ENCODE measurements around the gene TSPAN1.

The TSPAN1 gene, protein sequence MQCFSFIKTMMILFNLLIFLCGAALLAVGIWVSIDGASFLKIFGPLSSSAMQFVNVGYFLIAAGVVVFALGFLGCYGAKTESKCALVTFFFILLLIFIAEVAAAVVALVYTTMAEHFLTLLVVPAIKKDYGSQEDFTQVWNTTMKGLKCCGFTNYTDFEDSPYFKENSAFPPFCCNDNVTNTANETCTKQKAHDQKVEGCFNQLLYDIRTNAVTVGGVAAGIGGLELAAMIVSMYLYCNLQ

GRCh38 chr1:46174448-46175231, at the start of gene TSPAN1:
Gene TSPAN1 (plus strand): TSS chr1:46175087. CDS start chr1:46181108, 6,021 bp downstream.
- no peak for DNase-seq

GRCh38 chr1:46128344-46128743, 46.5 kb upstream of the TSPAN1 start:
- no peak for DNase-seq

DNA sequence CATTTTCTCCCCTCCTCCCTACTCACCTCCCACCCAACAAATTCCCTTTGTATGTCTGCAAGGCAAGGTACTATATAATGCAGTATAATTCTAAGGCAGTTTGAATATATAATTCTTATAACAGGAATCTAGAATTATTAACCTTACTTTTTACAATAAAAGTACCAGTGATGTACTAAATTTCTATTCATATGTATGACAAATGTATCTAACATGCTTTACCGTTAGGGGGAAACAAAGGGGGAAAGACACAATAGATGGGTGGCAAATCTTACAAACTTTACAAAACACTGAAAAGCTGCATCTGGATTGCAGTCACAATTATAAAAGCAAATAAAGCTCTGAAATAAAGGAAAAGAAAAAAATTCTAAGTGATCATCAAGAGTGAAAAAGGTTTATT, 44.8 kb upstream of the TSPAN1 start:
- no peak for DNase-seq

GRCh38 chr1:46130606-46131005, 44.3 kb upstream of the TSPAN1 start:
- DNase-seq, result no peak

- no peak for DNase-seq
These were observed 43.8 kb upstream of the TSPAN1 start for GRCh38 chr1:46131093-46131492.

DNA sequence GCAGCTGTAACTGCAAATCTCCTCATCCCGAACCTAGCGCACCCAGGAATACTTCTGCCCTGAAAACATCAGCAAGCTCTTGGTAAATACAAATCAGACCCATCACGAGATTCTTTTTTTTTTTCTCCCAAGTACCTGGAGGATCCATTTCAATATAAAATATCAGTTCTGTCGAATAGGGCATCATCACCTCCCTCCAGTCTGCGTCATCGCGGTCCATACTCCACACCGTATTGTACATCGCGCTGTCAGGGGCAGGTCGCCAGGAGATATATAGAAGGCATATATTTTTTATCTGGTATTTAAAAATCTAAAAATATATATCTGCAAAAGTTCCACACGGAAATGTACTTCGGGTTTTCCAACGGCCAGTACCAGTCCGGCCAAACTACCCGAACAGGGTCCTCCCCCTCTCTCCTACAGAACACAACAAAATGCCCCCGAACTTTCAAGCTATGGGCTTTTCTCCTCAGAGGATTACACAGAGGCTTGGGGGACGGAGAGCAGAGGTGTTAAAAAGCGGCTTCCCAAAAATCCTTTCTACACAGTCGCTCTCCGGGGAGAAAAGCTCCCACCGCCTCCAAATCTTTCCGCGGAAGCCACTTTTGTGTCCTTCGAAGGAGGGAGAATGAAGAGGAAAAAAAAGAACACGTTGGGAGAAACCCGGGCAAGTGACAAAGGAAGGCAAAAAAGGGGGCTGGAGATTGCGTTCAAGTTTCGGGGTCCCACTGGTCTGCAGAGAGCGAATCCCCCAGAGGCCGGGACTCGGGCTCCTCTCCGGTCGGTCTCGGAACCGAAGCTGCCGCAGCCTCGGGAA, 43.0 kb upstream of the TSPAN1 start:
- DNase-seq, result peak; percentile 16

DNA sequence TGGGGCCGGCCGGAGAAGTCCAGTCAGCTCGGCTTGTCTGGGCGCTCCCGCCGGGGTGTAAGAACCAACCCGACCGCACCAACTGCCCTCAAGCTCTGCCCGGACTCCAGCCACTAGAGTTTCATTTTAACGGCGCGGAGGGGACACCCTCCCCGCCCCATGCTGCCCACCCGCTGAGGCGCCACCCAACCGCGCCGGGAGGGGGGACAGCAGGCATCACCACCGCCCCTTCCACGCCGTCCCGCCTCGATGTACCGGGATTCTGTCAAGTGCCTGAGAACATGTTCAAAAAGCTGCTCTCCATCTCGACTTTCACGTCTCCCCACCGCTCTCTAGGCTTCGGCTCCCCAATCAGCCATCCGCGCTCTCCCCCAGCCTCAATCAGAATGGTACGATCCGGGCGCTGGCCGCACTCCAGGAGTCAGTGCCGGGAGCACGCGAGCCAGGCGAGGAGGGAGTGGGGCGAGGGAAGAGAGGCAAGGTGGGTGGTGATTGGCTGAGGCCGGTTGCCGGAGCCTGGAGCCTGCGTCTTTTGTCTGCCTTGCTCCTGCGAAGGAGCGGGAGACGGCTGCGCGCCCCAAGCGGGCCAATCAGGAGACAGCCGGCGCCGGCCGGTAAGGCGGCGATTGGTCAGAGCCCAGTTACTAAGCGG, 42.2 kb upstream of the TSPAN1 start, which contains the start of gene PIK3R3:
Gene PIK3R3 (minus strand): TSS at position 101 of the 652 bp plus-strand sequence. CDS start 677 bp downstream, outside the sequence.
- peak; percentile 94 for DNase-seq

DNA sequence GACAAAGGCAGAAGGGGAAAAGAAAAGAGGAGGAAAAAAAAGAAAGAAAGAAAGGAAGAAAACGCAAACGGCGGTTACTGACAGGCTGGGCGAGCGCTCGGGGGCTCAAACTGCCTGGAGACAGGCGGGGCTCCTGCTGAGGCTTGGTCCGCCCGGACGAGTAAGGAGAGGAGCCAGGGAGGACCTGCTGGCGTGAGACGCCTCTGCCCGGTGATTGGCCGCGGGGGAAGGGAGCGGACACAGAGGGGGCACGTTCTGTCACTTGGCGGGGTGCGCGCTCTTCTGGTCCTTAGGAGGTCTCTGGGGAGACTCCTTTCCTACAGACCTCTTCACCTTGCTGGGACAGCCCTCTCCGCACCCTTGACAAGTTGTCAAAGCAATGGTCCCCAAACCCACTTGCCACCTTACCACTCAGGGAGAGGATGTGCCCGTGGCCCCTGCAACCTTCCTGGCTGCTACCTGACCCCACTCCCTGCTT, 41.7 kb upstream of the TSPAN1 start:
- DNase-seq, result no peak

DNA sequence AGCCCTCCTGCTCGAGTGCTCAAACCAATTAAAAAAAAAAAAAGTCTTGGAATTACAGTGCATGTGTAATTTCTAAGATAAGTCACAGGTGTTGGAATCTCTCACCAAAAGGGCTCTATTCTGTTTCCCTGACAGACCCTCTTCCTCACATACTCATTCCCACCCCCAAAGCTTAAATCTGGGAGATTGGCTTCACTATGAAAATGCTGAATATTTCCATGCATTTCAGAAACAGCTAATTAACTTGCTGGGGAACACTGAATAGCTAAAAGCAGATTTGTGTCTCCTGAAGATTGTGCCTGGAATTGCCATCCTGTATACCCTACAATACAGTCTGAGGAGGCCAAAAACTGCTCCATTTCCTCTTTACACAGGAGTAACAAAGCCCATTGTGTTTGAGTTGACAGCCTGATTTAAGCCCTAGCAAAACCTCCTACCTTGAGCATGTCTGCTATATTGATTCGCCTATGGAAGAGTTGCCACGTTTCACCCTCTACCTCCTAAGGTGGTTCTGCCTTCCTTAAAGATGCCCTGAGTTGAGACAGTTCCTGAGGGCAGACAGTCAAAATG, 41.0 kb upstream of the TSPAN1 start:
- DNase-seq, result no peak

GRCh38 chr1:46134660-46135331, 40.1 kb upstream of the TSPAN1 start:
- DNase-seq, result no peak

GRCh38 chr1:46136711-46137110, 38.2 kb upstream of the TSPAN1 start:
- DNase-seq, result no peak

DNA sequence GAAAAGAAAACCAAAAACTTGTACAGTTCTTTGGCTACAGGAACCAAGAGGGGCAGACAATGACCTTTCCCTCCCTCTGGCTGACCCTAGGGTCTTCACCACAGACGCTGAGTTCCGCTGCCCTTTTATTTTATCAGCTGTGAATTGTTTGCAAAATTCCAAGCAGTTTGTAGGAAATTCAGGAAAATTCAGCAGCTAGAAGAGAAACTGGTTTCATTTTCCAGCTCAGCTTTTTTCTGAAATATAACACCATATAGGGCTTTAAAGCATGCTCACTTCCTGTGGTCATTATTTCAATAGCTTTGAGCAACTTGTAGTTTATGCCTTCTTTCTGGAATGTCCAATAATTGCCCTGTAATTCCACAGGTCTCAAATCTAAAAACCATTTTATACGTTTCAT, 37.0 kb upstream of the TSPAN1 start:
- DNase-seq, result no peak

GRCh38 chr1:46148318-46148717, 26.6 kb upstream of the TSPAN1 start:
- DNase-seq, result no peak

DNA sequence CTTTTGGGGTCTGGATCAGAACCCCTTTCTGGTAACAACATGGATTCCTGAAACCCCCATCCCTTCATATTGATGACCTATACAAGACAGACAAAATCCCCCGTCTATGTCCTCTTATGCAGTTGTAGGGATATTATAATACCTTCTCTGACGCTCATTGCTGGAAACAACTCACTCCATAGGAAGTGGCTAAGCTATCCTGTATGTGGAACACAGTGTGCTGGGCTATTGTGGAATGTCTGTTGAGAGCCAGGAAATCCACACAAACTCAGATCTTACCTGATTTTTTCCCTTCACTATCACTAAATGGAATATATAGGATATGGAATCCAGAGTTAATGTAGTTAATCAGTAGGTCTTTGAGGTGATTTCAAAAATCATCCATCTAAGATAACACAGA, 24.8 kb upstream of the TSPAN1 start:
- DNase-seq, result no peak

GRCh38 chr1:46152016-46152415, 22.9 kb upstream of the TSPAN1 start:
- DNase-seq, result no peak

GRCh38 chr1:46153228-46153627, 21.7 kb upstream of the TSPAN1 start:
- no peak for DNase-seq

DNA sequence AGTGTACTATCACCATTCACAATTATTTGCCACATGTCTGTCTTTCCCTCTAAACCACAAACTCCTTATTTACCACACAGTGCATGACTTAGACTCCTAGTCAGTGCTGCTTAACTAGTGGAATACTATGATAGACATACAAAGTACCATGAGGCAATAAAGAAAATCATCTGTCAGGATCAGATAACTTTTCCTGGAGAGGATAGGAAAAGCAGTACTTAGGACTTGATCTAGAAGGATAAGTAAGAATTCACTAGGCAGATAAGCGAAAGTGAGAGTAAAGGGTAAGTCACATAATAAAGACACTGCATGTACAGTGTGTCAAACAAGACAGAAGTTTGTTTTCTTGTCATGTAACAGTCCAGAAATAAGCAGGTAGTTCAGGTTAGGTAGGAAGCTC, 21.2 kb upstream of the TSPAN1 start:
- no peak for DNase-seq

DNA sequence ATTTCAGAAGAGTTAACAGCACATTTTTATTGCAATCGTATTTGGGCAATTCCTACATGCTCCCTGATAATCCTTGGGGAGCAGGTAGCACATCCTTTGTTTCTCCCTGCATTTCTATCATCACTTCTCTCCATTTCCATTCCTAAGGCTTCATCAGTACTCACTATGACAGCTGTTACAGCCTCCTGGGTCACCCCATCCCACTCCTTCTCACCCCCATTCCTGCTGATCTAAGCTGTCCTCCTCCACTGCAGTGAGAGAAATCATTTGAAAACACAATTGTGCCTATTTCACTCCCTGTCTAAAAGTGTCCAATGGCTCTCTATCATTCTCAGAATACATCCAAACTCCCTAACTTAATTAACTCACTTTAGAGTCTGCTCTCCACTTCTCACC, 17.0 kb upstream of the TSPAN1 start:
- DNase-seq, result no peak

DNA sequence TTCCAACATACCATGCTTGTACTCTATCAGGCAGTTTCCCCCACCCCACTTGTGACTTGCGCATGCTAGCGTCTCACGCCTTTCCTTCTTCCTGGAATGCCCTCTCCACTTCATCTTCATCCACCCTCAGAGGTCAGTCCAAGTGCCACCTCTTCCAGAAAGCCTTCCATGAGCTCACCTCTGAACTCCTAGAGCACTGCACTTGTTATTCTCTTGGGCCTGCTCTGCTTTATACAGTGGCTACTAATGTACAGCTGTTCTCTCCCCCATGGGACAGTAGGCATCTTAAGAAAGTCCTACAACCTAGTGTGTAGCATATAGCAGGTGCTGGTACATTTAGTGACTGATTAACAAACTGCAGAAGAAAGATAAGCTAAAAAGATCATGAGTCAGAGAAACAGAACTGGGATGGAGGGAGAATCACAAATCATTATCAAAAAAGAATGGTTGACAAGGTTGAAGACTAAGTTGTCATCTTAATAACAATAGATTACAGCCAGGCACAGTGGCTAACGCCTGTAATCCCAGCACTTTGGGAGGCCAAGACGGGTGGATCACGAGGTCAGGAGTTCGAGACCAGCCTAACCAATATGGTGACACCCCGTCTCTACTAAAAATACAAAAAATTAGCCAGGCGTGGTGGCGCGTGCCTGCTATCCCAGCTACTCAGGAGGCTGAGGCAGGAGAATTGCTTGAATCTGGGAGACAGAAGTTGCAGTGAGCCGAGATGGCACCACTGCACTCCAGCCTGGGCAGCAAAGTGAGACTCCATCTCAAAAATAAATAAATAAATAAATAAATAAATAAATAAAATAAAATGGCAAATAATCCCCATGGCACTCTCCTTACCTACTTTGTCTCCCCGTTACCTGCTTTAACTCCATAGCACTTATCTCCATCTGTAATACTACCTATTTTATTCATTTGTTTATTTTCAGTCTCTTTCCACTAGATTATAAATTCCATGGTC, 16.3 kb upstream of the TSPAN1 start:
- no peak for DNase-seq

DNA sequence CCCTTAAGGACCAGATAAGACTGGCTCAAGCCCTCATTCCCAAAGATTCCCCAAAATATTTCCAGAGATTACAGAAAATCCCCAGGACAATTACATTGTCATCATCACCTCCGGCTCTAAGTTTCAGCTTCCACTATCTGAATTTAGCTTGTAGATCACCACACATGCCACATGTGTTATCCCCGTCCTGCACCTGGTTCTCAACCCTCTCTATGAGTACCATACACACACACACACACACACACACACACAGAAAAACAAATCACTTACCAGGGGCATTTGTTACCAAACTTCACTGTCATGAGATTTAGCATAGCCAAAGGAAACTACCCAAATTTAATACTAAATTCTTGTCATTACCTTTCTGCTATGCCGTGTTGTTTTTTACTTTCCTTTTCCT, 15.4 kb upstream of the TSPAN1 start:
- DNase-seq, result no peak

- no peak for DNase-seq
These were observed 14.7 kb upstream of the TSPAN1 start for GRCh38 chr1:46160212-46160611.

All from stimulated activated naive CD4-positive, alpha-beta T cell treated with Interleukin-2 at 50 U/mL for 16 hours (primary cell).